HTERT RPE-1 (cell line): Measurements from ENCODE around the gene SH3BGR.
"Not testable (repeated sequence)": the region's sequence is repeated elsewhere in the genome, so short reads cannot be mapped to it uniquely, and the experiment has no call there.

Source experiments
- in situ Hi-C: fragments of 300-500 bp; cut with MboI; formaldehyde crosslinking; loops from 4 replicates; pipeline ENCODE4 v1.14.3; 2020; ENCODE audit warnings: low sequenced_read_pairs

The SH3BGR gene

DNA sequence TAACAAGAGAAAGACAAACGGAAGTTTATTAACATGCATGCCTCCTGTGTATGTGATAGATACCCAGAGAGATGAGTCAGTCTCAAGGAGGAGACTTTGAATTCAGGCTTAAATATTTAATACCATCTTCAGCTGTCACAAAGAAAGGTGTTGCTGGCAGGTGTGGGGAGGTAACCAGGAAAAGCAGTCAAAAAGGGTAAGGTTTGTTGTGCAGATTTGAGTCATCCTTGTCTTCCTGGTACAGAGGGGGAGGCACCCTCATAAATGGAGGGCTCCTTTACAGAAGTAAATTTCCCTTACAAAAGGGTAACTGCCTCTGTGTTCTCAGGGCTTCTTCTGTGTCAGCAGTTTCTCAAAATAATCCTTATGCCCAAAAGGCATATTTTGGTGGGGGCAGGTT lies 85.8 kb downstream of the SH3BGR start:
- in situ Hi-C loops, result no loop called here

DNA sequence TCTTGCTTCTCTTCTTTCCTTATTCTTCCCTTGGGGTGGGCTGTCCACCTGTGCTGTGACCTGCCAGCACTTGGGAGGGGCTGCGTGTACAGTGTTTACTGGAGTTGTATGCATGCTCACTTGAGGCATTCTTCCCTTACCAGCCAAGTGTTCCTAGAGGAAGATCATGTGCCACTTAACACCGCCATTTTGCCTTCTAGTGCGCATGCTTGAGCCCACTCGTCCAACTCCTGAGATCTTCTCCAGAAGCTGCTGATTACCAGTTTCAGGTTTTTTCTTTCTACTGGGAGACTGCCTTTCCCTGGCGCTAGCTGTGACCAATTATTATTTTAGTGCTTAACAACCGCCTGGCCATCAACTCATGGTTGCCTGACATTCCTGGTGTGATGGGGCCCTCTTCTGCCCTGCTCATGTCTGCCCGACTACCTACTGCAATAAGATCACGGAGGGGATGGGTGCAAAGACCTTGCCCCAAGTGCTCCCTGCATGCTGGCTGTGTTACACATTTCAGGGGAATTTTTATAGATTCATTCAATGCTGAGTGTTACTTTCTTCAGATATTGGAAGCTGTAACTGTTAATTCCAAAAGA lies 86.8 kb downstream of the SH3BGR start:
- in situ Hi-C loops, result no loop called here

DNA sequence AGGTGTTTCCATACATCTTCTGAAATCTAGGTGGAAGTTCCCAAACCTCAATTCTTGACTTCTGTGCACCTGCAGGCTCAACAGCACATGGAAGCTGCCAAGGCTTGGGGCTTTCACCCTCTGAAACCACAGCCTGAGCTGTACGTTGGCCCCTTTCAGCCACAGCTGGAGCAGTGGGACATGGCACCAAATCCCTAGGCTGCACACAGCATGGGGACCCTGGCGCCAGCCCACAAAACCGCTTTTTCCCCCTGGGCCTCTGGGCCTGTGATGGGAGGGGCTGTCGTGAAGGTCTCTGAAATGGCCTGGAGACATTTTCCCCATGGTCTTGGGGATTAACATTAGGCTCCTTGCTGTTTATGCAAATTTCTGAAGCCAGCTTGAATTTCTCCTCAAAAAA lies 88.6 kb downstream of the SH3BGR start:
- in situ Hi-C loops, result not testable (repeated sequence)

DNA sequence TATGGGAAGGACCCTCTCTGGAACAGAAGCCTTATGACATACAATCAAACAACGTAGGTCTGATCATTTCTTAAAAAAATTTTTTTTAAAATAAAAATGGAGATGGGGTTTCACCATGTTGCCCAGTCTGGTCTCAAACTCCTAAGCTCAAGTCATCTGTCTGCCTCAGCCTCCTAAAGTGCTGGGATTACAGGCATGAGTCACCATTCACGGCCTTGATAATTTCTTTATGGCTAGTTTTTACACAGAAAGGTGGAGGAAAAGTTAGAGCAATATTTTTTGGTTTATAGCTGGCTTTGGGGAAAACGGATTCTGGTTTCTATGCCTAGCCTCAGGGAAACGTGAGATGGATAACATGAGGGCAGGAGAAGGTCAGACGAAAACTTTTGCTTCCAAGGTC lies 91.0 kb downstream of the SH3BGR start:
- in situ Hi-C loops, result no loop called here

DNA sequence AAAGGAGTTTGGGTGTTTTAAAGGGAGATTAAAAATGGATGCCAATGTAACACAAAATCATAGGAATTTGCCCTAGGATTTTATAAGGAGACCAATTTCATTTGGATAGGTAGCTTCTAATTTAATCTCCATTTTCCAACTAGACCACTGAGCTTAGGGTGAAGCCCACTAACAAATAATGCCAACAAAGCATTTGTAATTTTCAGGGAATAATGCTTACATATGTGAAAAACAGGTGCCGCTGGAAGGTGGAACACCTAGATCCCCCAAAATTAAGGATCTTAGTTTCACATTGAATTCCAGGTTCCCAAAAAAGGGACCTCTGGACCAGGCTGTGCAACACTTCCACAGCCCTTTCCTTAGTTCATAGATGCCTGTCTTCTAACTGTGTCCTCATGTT lies 94.8 kb downstream of the SH3BGR start:
- in situ Hi-C loops, result no loop called here

DNA sequence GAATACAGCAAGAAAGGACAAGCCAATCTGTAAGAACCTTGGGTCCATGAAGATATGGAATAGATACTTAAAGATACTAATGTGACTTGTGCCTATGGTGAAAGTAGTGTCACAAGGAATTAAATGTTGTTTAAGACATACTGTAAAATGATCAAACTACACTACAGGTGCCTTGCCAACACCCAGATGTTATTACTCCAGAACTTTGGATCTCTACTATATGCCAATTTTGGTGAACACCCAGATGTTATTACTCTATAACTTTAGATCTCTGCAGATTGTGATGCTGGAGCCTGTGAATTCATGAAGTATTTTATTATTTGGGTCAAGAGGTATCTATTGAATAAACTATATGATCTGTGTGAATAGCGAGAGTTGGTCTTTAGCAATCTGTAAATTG lies 101.1 kb downstream of the SH3BGR start:
- in situ Hi-C loops, result no loop called here

DNA sequence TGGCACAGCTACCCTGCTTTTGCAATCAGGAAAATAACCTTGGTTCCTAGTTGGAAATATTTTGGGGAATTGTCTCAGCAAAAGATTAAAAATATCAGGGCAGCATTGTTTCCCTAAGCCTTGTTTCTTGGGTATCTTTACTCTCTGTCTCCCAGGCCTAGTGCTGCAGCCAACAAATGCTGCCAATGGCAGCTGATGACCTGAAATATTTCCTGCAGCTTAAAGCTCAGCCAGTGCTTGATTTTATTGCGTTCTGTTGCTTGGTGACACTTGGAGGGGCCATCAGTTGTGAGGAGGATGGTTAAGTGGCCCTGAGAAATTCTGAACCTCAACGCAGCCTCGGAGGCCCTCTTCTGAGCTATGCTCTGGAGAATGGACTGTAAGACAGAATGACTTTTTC lies 101.6 kb downstream of the SH3BGR start:
- in situ Hi-C loops, result no loop called here

DNA sequence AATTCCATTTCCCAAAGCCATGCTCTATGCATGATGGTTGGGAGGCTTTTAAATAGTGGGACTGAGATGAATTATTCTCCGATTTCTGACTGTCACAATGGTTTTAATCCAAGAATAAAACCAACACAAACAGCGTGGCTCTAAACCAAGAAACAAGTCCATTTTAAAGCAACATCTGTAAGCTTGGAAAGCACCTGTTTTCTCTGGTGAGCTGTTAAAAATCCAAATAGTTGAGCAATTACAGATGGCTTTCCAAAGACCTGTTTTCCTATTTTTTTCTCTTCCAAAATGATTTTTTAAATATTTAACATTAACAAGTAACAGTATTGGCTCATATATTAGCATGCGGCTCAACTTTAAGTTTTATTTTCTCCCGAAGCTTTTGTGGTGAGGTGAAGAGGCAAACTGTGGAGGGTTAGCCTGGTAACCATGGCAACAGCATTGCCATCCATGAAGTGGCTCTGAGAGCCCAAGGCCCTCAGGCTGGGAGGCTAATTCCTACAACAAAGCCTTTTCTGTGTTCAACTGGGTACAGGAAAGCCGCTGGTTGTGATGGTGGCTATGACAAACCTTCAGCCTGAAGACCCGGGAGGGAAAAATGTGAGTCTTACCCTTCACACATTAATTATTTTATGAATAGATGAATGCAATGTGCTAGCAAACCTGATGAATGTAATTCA lies 104.3 kb downstream of the SH3BGR start:
- in situ Hi-C loops, result no loop called here

DNA sequence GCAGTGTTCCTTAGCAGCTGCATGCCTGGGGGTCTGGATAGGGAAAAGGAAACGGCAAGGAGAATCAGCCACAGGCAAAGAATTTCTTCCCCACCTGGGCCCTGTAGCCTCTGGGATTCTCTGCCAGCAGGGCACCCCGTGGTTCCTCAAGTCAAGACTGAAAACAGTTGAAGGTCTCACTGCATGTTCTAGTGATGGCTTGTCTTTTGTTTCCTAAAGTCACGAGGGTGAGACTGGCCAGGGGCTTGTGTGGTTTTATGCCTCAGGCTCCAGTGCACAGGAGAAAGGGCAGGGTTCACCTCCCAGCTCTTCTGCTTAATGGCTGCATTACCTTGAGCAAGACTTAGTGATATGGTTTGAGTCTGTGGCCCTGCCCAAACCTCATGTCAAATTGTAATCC lies 107.7 kb downstream of the SH3BGR start:
- in situ Hi-C loops, result no loop called here

DNA sequence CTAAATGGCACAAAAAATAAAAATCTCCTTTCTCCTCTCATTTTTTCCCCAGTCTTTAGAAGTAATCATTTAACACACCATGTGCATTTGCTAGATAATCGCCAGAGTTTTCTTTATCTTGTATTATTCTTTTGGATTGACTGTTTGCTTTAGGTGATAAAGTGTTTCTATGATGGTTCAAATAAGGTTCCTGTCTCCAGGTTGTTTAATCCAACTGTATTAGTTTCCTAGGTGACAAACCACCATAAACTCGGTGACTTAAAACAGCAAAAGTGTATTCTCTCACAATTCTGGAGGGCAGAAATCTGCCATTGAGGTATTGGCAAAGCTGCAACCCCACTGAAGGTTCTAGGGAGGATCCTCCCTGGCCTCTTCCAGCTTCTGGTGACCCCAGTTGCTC lies 109.4 kb downstream of the SH3BGR start:
- in situ Hi-C loops, result no loop called here

DNA sequence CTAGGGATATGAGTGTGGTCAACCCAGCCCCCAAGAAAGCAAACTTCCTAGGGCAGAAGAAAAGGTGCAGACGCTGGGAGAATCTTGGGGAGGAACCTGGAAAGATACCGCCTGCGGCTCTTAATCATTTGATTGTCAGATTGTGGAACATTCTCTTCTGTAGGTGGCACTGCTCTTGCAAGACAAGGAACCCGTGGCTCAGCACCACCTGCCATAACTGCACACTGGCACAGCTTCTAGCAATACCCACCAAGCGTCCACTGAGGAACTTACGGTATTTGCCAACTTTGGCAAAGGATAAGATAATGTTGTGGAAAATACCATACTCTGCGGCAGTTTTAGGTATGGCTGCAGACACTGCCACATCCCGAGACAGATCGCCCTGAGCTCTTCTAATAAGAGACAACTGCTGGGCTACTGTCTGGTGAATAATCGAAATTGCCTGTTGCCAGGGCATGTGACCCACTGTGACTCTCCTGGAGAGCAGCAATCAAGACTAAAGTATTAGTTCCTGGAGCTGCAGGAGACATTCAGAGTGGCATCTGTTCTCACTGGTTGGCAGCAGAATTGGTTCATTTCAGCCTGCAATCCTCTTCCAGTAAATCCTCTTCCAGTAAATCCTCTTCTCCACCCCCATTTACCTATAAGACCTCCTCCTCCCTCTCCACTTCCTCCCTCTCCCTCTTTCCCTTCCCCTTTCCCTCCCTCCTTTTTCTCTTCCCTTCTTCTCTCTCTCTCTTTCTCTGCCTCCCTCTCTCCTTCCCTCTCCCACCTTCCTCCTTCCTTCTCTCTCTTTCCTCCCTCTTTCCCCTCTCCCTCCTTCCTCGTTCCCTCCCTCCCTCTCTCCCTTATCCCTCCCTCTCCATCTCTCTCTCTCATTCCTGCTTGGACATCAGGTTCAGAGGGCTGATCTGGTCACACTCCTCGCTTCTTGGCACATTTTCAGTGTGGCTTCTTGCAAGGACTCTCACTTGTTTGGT lies 111.3 kb downstream of the SH3BGR start:
- in situ Hi-C loops, result no loop called here

DNA sequence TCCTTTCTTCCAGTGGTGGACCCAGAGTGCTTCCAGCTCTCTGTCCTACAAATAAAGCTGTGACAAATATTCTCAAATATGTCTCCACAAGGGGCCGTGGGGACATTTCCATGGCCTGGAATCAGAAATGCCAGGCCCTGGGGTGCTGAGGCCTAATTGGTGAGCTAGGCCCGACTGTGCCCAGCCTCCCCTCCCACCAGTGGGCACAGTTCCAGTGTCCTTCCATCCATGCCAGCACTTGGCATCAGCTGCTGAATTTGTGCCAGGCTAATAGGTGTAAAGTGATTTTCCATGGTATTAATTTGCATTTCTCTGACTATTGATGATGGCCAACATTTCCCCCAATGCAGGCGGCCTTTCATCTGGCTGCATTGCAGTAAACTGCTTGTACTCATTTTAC lies 112.4 kb downstream of the SH3BGR start:
- in situ Hi-C loops, result no loop called here
